GM12878 (cell line): ENCODE results near the gene CENPP. TPM values are rescaled to one million over a fixed set of nuclear protein-coding genes. Genes with fewer than 3 reads are reported as not detected.

Experiments used
- ATAC-seq: fragments of 200-7000 bp; cut with Tn5 transposase; 3 replicates; pipeline ENCODE4 v1.9.1; 2020; ENCODE audit warnings: mild to moderate bottlenecking, moderate library complexity
- BruUV-seq: library from RNA; stranded (reverse); fragments of 400-500 nt; replicated peaks from 2 replicates; lab custom pipeline; 2021; lab: Mats Ljungman, UMichigan
- CTCF ChIA-PET: fragments of 300-600 bp; sonication (Branson Sonifier 250); formaldehyde crosslinking; extraction: SDS; loops from one replicate; lab custom pipeline; 2021; ENCODE audit warnings: inconsistent platforms; lab: Yijun Ruan, JAX
- POLR2A ChIA-PET: fragments of 350-600 bp; formaldehyde crosslinking; extraction: SDS; loops from one replicate; lab custom pipeline; 2021; ENCODE audit warnings: inconsistent platforms; lab: Charles Lee
- RAD21 ChIA-PET: fragments of 300-600 bp; sonication (Branson Sonifier 250); formaldehyde crosslinking; loops from one replicate; lab custom pipeline; 2023; ENCODE audit warnings: antibody characterized with exemption; ENCODE audit not compliant: unreplicated experiment; lab: Charles Lee
- SMC1A ChIA-PET: fragments of 300-600 bp; sonication (Branson Sonifier 250); formaldehyde crosslinking; loops from one replicate; lab custom pipeline; 2023; ENCODE audit not compliant: unreplicated experiment, uncharacterized antibody; lab: Charles Lee
- DNase-seq: peaks from one replicate; pipeline ENCODE4 v3.0.0-alpha.2; 2011; ENCODE audit warnings: low read depth, low spot score
- FAIRE-seq: peaks from 3 replicates; lab custom pipeline; 2011; peaks lifted over from hg19 to GRCh38; lab: Jason Lieb, UNC
- H2AFZ ChIP-seq: 2 replicates; pipeline ENCODE4 v1.6.0; 2011; ENCODE audit warnings: low read depth, low read length, control low read depth; ENCODE audit not compliant: control insufficient read depth
- H3K27ac ChIP-seq: 2 replicates; pipeline ENCODE4 v1.5.1; 2011; ENCODE audit warnings: control low read depth; ENCODE audit not compliant: control insufficient read depth, insufficient read depth
- H3K27me3 ChIP-seq, 2 experiments: replicated peaks in 1 of 2; 2 replicates each; pipeline versions ENCODE4 v1.6.0 to v1.6.1; 2011; ENCODE audit warnings: low read length in 1 of 2; ENCODE audit not compliant: control insufficient read depth in 2 of 2, insufficient read depth in 2 of 2
- H3K36me3 ChIP-seq, 2 experiments: 2 replicates each; pipeline ENCODE4 v1.5.1; 2011; ENCODE audit warnings: low read length in 1 of 2; ENCODE audit not compliant: control insufficient read depth in 2 of 2, insufficient read depth in 2 of 2
- H3K4me1 ChIP-seq: 2 replicates; pipeline ENCODE4 v1.6.1; 2011; ENCODE audit warnings: mild to moderate bottlenecking, low read length, moderate library complexity, mixed read lengths; ENCODE audit not compliant: control insufficient read depth, insufficient read depth
- H3K4me2 ChIP-seq: 2 replicates; pipeline ENCODE4 v1.6.0; 2011; ENCODE audit warnings: control low read depth; ENCODE audit not compliant: control insufficient read depth, insufficient read depth
- H3K4me3 ChIP-seq: fragments of 200-600 bp; sonication (generic); 2 replicates; pipeline ENCODE4 v1.5.1; 2016
- H3K79me2 ChIP-seq: 2 replicates; pipeline ENCODE4 v1.6.0; 2011; ENCODE audit warnings: low read length; ENCODE audit not compliant: control insufficient read depth, insufficient read depth
- H3K9ac ChIP-seq: 2 replicates; pipeline ENCODE4 v1.8.0; 2011; ENCODE audit warnings: low read length, control low read depth, mixed read lengths; ENCODE audit not compliant: control insufficient read depth, insufficient read depth
- H3K9me3 ChIP-seq: replicated peaks from 3 replicates; pipeline ENCODE4 v1.5.1; 2011; ENCODE audit warnings: mild to moderate bottlenecking, low read length; ENCODE audit not compliant: control insufficient read depth, insufficient read depth
- H4K20me1 ChIP-seq: 2 replicates; pipeline ENCODE4 v1.6.0; 2011; ENCODE audit not compliant: control insufficient read depth, insufficient read depth
- ATF7 ChIP-seq: fragments of 450-650 bp; IDR thresholded peaks from 2 replicates; pipeline ENCODE4 v1.6.1; 2016; ENCODE audit warnings: low read depth, mild to moderate bottlenecking
- BCL11A ChIP-seq: IDR thresholded peaks from 2 replicates; pipeline ENCODE4 v1.6.1; 2011; ENCODE audit warnings: low read depth, low read length
- BMI1 ChIP-seq: fragments of 450-650 bp; IDR thresholded peaks from 2 replicates; pipeline ENCODE4 v1.6.1; 2016; ENCODE audit warnings: mild to moderate bottlenecking, moderate library complexity, borderline replicate concordance
- CBX3 ChIP-seq: fragments of 200-600 bp; sonication (generic); IDR thresholded peaks from 2 replicates; pipeline ENCODE4 v1.6.1; 2016; ENCODE audit warnings: low read depth, borderline replicate concordance
- HCFC1 ChIP-seq: fragments of 150-350 bp; IDR thresholded peaks from 2 replicates; pipeline ENCODE4 v1.6.1; 2014; ENCODE audit warnings: low read length
- JUND ChIP-seq: IDR thresholded peaks from 2 replicates; pipeline ENCODE4 v1.6.1; 2012; ENCODE audit warnings: low read depth, mild to moderate bottlenecking, low read length, improper control_type of control experiment, moderate library complexity
- KAT2A ChIP-seq: conservative IDR thresholded peaks from 2 replicates; pipeline ENCODE4 v1.6.1; 2011; ENCODE audit warnings: low read depth, low read length; ENCODE audit not compliant: control insufficient read depth
- MYC ChIP-seq: IDR thresholded peaks from 2 replicates; pipeline ENCODE4 v1.6.1; 2011; ENCODE audit warnings: mild to moderate bottlenecking, low read length, moderate library complexity, inconsistent platforms; ENCODE audit not compliant: insufficient read depth, insufficient replicate concordance, insufficient read length, severe bottlenecking
- NR2C2 ChIP-seq: IDR thresholded peaks from 2 replicates; pipeline ENCODE4 v1.6.1; 2011; ENCODE audit warnings: borderline replicate concordance, low read depth; ENCODE audit not compliant: control insufficient read depth, insufficient read length
- POLR2AphosphoS5 ChIP-seq: IDR thresholded peaks from 2 replicates; pipeline ENCODE4 v1.6.1; 2011; ENCODE audit warnings: mild to moderate bottlenecking, low read length, inconsistent platforms
- SMAD1 ChIP-seq: fragments of 450-650 bp; IDR thresholded peaks from 2 replicates; pipeline ENCODE4 v1.6.1; 2018; ENCODE audit warnings: mild to moderate bottlenecking, low read depth; ENCODE audit not compliant: partially characterized antibody
- TCF7 ChIP-seq: IDR thresholded peaks from 2 replicates; pipeline ENCODE4 v1.6.1; 2014; ENCODE audit warnings: antibody characterized with exemption, borderline replicate concordance
- ZNF217 ChIP-seq: fragments of 450-650 bp; IDR thresholded peaks from 2 replicates; pipeline ENCODE4 v1.6.1; 2017; ENCODE audit warnings: antibody characterized with exemption, mild to moderate bottlenecking
- WGBS: methylation state at CpG from one replicate; pipeline ENCODE4 v1.1.6; 2016; ENCODE audit warnings: low lambda C conversion rate; ENCODE audit not compliant: insufficient replicate concordance, insufficient coverage; ENCODE audit errors: missing lambda C conversion rate; 5-methylcytosine and 5-hydroxymethylcytosine counted together
- in situ Hi-C: fragments of 300-500 bp; cut with MboI; formaldehyde crosslinking; loops from 9 replicates; pipeline ENCODE4 v1.14.3; 2018; ENCODE audit warnings: mixed read lengths
- intact Hi-C: fragments of 100-400 bp; cut with micrococcal nuclease; formaldehyde crosslinking; loops from one replicate; pipeline ENCODE4 v1.14.2; 2022; ENCODE audit not compliant: unreplicated experiment
- polyA plus RNA-seq, 11 experiments: library from polyadenylated mRNA; depleted of rRNA in 4 of 11; unstranded in 6 of 11; stranded (reverse) in 5 of 11; fragments of >200 nt; fragmentation: Nextera tagmentation in 4 of 11; fragmentation: Illumina TruSeq in 1 of 11; extraction: Ambion mirVana in 4 of 11; extraction: Trizol in 1 of 11; gene quantifications; 1 replicate in 1 of 11; 2 replicates in 10 of 11; pipeline versions ENCODE4 v1.2.1 to v1.2.3, GENCODE V29; 2011 to 2016; ENCODE audit warnings: inconsistent platforms in 2 of 11, missing spikeins in 2 of 11, low read depth in 1 of 11
- total RNA-seq, 4 experiments: library from RNA; depleted of rRNA in 3 of 4; stranded (reverse); fragments of >200 nt in 3 of 4; fragmentation: Illumina TruSeq in 1 of 4; extraction: Trizol in 1 of 4; gene quantifications; 2 replicates each; pipeline versions ENCODE4 v1.2.1 to v1.2.3, GENCODE V29; 2013 to 2021
- TF ChIP-seq, protein P1 (sequence below): IDR thresholded peaks from 2 replicates; pipeline ENCODE4 v1.6.1; 2012; ENCODE audit warnings: low read length, inconsistent platforms
- TF ChIP-seq, protein P2 (sequence below): fragments of 450-650 bp; IDR thresholded peaks from 2 replicates; pipeline ENCODE4 v1.6.1; 2017; ENCODE audit warnings: borderline replicate concordance
- TF ChIP-seq, protein P3 (sequence below): fragments of 450-650 bp; IDR thresholded peaks from 2 replicates; pipeline ENCODE4 v1.6.1; 2017; ENCODE audit warnings: mild to moderate bottlenecking, low read depth, inconsistent platforms; ENCODE audit not compliant: poor library complexity, severe bottlenecking
- TF ChIP-seq, protein P4 (sequence below): IDR thresholded peaks from 2 replicates; pipeline ENCODE4 v1.6.1; 2011; ENCODE audit warnings: low read depth, low read length, improper control_type of control experiment, borderline replicate concordance

Gene CENPP
- total and polyA plus RNA-seq, 10 of the 15 experiments (the other 5 are each of a cell fraction or from before 2014, with no cell fraction given) = 9.4 to 31.4 (median 19.8) TPM

DNA sequence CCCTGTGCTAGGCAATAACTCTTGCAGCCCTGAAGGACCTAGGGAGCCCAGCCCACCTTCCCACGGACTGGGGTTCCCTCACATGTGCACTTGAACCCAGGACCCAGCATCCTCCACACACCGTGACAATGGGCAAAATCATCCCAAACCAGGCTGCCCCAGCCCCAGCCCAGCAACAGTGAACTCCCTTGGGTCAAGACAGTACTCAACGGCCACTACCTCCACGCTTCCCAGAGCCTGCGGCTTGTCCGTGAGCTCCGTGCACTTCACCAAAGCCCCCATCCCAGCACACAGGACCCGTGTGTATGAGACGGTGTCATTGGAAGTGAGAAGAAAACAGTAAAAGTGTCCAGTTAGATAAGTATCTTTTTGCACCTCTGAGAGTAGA, 288.4 kb downstream of the CENPP start:
- Histone ChIP-seq H3K4me3 (no peak overlapping the region), H3K79me2 (no peaks in the 10 kb centered on the region), H3K36me3 (peaks cover 11 to 24% of the 10 kb centered on the region in 2 experiments), H3K4me2 (no peak overlapping the region), H3K27ac (no peak overlapping the region), H3K4me1 (no peaks in the 10 kb centered on the region), H4K20me1 (no peaks in the 10 kb centered on the region), H2AFZ (no peak overlapping the region), H3K27me3 (no peaks in the 10 kb centered on the region), H3K9ac (no peak overlapping the region), H3K9me3 (no peaks in the 10 kb centered on the region)
- TF ChIP-seq, protein P1, sequence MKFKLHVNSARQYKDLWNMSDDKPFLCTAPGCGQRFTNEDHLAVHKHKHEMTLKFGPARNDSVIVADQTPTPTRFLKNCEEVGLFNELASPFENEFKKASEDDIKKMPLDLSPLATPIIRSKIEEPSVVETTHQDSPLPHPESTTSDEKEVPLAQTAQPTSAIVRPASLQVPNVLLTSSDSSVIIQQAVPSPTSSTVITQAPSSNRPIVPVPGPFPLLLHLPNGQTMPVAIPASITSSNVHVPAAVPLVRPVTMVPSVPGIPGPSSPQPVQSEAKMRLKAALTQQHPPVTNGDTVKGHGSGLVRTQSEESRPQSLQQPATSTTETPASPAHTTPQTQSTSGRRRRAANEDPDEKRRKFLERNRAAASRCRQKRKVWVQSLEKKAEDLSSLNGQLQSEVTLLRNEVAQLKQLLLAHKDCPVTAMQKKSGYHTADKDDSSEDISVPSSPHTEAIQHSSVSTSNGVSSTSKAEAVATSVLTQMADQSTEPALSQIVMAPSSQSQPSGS = no peak
- no peak for TF ChIP-seq JUND
- TF ChIP-seq, protein P2, sequence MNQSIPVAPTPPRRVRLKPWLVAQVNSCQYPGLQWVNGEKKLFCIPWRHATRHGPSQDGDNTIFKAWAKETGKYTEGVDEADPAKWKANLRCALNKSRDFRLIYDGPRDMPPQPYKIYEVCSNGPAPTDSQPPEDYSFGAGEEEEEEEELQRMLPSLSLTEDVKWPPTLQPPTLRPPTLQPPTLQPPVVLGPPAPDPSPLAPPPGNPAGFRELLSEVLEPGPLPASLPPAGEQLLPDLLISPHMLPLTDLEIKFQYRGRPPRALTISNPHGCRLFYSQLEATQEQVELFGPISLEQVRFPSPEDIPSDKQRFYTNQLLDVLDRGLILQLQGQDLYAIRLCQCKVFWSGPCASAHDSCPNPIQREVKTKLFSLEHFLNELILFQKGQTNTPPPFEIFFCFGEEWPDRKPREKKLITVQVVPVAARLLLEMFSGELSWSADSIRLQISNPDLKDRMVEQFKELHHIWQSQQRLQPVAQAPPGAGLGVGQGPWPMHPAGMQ = no peak
- TF ChIP-seq BMI1 = no peak
- no peak for TF ChIP-seq ZNF217
- TF ChIP-seq POLR2AphosphoS5 = no peak
- TF ChIP-seq, protein P3, sequence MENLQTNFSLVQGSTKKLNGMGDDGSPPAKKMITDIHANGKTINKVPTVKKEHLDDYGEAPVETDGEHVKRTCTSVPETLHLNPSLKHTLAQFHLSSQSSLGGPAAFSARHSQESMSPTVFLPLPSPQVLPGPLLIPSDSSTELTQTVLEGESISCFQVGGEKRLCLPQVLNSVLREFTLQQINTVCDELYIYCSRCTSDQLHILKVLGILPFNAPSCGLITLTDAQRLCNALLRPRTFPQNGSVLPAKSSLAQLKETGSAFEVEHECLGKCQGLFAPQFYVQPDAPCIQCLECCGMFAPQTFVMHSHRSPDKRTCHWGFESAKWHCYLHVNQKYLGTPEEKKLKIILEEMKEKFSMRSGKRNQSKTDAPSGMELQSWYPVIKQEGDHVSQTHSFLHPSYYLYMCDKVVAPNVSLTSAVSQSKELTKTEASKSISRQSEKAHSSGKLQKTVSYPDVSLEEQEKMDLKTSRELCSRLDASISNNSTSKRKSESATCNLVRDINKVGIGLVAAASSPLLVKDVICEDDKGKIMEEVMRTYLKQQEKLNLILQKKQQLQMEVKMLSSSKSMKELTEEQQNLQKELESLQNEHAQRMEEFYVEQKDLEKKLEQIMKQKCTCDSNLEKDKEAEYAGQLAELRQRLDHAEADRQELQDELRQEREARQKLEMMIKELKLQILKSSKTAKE = no peak
- no peak for TF ChIP-seq HCFC1
- no peak for TF ChIP-seq MYC
- TF ChIP-seq TCF7 = no peak
- no peak for TF ChIP-seq ATF7
- TF ChIP-seq CBX3 = no peak
- no peak for TF ChIP-seq KAT2A
- TF ChIP-seq NR2C2 = no peak
- TF ChIP-seq BCL11A = no peak
- no peak for TF ChIP-seq SMAD1
- TF ChIP-seq, protein P4, sequence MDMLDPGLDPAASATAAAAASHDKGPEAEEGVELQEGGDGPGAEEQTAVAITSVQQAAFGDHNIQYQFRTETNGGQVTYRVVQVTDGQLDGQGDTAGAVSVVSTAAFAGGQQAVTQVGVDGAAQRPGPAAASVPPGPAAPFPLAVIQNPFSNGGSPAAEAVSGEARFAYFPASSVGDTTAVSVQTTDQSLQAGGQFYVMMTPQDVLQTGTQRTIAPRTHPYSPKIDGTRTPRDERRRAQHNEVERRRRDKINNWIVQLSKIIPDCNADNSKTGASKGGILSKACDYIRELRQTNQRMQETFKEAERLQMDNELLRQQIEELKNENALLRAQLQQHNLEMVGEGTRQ = no peak
- DNase-seq = no peak
- in situ Hi-C loops (no loop called here), intact Hi-C loops (no loop called here)
- ChIA-PET POLR2A (no interaction called here), RAD21 (no interaction called here), SMC1A (no interaction called here), CTCF (interaction anchor here (0.6 kb wide), 1 partner anchor 16 kb away, joined by 6 read pairs; no protein-coding TSS in a partner anchor)
- ATAC-seq = no peak
- FAIRE-seq = no peak
- WGBS = 99% methylated on average over 9 of the region's 9 CpGs
- BruUV-seq = no TSS peak
